Caco-2 (cell line): ENCODE results near the gene LECT2. TPM values are rescaled to one million over a fixed set of nuclear protein-coding genes. Genes with fewer than 3 reads are reported as not detected.

Experiments
- BruUV-seq: library from RNA; stranded (reverse); fragments of 400-500 nt; replicated peaks from 2 replicates; lab custom pipeline; 2021; lab: Mats Ljungman, UMichigan
- CTCF ChIA-PET: fragments of 300-600 bp; sonication (Branson Sonifier 250); formaldehyde crosslinking; loops from one replicate; lab custom pipeline; 2022; ENCODE audit warnings: antibody characterized with exemption; lab: Charles Lee
- POLR2A ChIA-PET: fragments of 300-600 bp; sonication (Branson Sonifier 250); formaldehyde crosslinking; loops from one replicate; lab custom pipeline; 2022; ENCODE audit warnings: antibody characterized with exemption; lab: Charles Lee
- DNase-seq, 2 experiments: peaks; one replicate each; pipeline versions ENCODE4 v3.0.0 to v3.0.0-alpha.2; 2020 to 2022
- H3K27me3 ChIP-seq: replicated peaks from 2 replicates; pipeline ENCODE4 v1.6.0; 2011; ENCODE audit warnings: low read length; ENCODE audit not compliant: control insufficient read depth, insufficient read depth
- H3K36me3 ChIP-seq: 2 replicates; pipeline ENCODE4 v1.5.1; 2011; ENCODE audit warnings: low read length; ENCODE audit not compliant: control insufficient read depth, insufficient read depth
- H3K4me1 ChIP-seq: fragments of 250-450 bp; sonication (Bioruptor Pico); 2 replicates; pipeline ENCODE4 v1.5.1; 2020; ENCODE audit warnings: mild to moderate bottlenecking
- H3K4me3 ChIP-seq: 2 replicates; pipeline ENCODE4 v1.5.1; 2011; ENCODE audit warnings: low read depth, mild to moderate bottlenecking, control low read depth, low read length
- H3K9me3 ChIP-seq: fragments of 250-450 bp; sonication (Bioruptor Pico); 2 replicates; pipeline ENCODE4 v1.5.1; 2020; ENCODE audit warnings: mild to moderate bottlenecking, moderate library complexity
- H3K27ac Mint-ChIP-seq: one replicate; pipeline ENCODE4 v1.8.0; 2022; ENCODE audit warnings: mixed read lengths; ENCODE audit not compliant: unreplicated experiment
- H3K27me3 Mint-ChIP-seq: one replicate; pipeline ENCODE4 v1.8.0; 2022; ENCODE audit warnings: mixed read lengths; ENCODE audit not compliant: insufficient read depth, unreplicated experiment
- H3K36me3 Mint-ChIP-seq: one replicate; pipeline ENCODE4 v1.8.0; 2022; ENCODE audit warnings: mild to moderate bottlenecking, mixed read lengths; ENCODE audit not compliant: insufficient read depth, unreplicated experiment
- H3K4me1 Mint-ChIP-seq: one replicate; pipeline ENCODE4 v1.8.0; 2022; ENCODE audit warnings: low read depth, mixed read lengths; ENCODE audit not compliant: unreplicated experiment
- H3K4me3 Mint-ChIP-seq: one replicate; pipeline ENCODE4 v1.8.0; 2022; ENCODE audit warnings: mild to moderate bottlenecking, moderate library complexity, mixed read lengths; ENCODE audit not compliant: unreplicated experiment
- H3K9me3 Mint-ChIP-seq: one replicate; pipeline ENCODE4 v1.8.0; 2022; ENCODE audit warnings: mixed read lengths; ENCODE audit not compliant: unreplicated experiment
- intact Hi-C: fragments of 100-400 bp; cut with micrococcal nuclease; formaldehyde crosslinking; loops from one replicate; pipeline ENCODE4 v1.10.0; 2022; ENCODE audit not compliant: unreplicated experiment
- total RNA-seq: library from RNA; stranded (reverse); gene quantifications from 2 replicates; pipeline ENCODE4 v1.2.3, GENCODE V29; 2022
- TF ChIP-seq, protein P1 (sequence below), 2 experiments: fragments of 200-600 bp in 1 of 2; IDR thresholded peaks; 1 replicate in 1 of 2; 2 replicates in 1 of 2; pipeline versions ENCODE4 v1.5.1 to v1.8.0; 2011 to 2022; ENCODE audit warnings: antibody characterized with exemption in 1 of 2, control low read depth in 1 of 2, inconsistent platforms in 1 of 2, low read depth in 1 of 2, low read length in 1 of 2, mild to moderate bottlenecking in 1 of 2, moderate library complexity in 1 of 2; ENCODE audit not compliant: insufficient read depth in 1 of 2, severe bottlenecking in 1 of 2, unreplicated experiment in 1 of 2

The LECT2 gene
- total RNA-seq, 1 experiment from 2014 or later, result 0.70 TPM

DNA sequence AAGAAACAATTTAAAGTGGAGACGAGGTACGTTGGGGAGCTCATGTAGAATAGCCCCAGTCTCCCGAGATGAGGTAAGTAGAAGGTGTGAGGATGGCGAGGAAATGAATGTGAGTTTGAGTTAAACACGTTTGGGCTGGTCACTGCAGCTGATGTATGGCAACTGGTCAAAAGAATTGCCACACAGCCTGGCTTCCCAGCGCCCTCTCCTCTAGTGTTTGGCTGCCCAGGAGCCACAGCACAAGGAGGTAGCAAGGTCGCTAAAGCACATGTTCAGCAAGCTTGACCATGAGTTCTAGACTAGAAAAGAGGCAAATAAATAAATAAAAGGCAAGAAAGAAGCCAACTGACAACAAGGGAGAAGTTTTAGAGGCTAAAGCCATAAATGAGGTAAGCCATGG is 21.4 kb upstream of the LECT2 start:
- BruUV-seq, result no TSS peak
- peaks cover 20% of the 10 kb centered on the region for H3K4me1 ChIP-seq
- no peaks in the 10 kb centered on the region for H3K27me3 Mint-ChIP-seq
- no peaks in the 10 kb centered on the region for H3K27me3 ChIP-seq
- CTCF ChIA-PET, result no interaction called here
- no peak for DNase-seq
- POLR2A ChIA-PET, result no interaction called here
- H3K36me3 Mint-ChIP-seq, result no peaks in the 10 kb centered on the region
- TF ChIP-seq, protein P1, sequence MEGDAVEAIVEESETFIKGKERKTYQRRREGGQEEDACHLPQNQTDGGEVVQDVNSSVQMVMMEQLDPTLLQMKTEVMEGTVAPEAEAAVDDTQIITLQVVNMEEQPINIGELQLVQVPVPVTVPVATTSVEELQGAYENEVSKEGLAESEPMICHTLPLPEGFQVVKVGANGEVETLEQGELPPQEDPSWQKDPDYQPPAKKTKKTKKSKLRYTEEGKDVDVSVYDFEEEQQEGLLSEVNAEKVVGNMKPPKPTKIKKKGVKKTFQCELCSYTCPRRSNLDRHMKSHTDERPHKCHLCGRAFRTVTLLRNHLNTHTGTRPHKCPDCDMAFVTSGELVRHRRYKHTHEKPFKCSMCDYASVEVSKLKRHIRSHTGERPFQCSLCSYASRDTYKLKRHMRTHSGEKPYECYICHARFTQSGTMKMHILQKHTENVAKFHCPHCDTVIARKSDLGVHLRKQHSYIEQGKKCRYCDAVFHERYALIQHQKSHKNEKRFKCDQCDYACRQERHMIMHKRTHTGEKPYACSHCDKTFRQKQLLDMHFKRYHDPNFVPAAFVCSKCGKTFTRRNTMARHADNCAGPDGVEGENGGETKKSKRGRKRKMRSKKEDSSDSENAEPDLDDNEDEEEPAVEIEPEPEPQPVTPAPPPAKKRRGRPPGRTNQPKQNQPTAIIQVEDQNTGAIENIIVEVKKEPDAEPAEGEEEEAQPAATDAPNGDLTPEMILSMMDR (IDR thresholded peaks at IDR 0.05; ENCODE audit: insufficient read depth in 1 of 2, low read depth in 1 of 2, low read length in 1 of 2, severe bottlenecking in 1 of 2, unreplicated experiment in 1 of 2), result no peak
- H3K4me3 Mint-ChIP-seq, result no peak overlapping the region
- H3K27ac Mint-ChIP-seq, result no peak overlapping the region
- H3K4me3 ChIP-seq, result no peak overlapping the region
- H3K9me3 Mint-ChIP-seq, result no peaks in the 10 kb centered on the region
- no peaks in the 10 kb centered on the region for H3K36me3 ChIP-seq
- no peaks in the 10 kb centered on the region for H3K9me3 ChIP-seq
- intact Hi-C loops, result no loop called here
- no peaks in the 10 kb centered on the region for H3K4me1 Mint-ChIP-seq

DNA sequence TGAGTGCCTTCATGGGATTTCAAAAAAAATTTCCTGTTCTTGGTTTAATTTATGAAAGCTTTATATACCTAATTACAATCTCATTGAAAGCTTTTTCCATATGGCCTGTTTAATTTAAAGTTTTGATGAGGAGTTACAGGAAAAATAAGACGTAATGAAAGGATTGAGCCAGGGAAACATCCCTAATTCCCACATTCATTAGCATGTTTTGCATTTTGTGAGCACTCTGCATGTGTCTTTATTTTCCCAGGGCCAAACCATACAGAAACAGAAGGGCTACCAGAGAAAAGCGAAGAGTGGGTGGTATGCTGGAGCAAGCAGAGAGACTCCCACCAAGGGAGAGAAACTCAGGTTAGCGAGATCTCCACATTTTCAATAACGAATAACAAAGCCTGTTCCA is 20.3 kb upstream of the LECT2 start:
- TF ChIP-seq, protein P1 (IDR thresholded peaks at IDR 0.05; ENCODE audit: insufficient read depth in 1 of 2, low read depth in 1 of 2, low read length in 1 of 2, severe bottlenecking in 1 of 2, unreplicated experiment in 1 of 2), result no peak
- Histone ChIP-seq H3K36me3 (no peaks in the 10 kb centered on the region), H3K4me1 (peaks cover 20% of the 10 kb centered on the region), H3K27me3 (no peaks in the 10 kb centered on the region), H3K9me3 (no peaks in the 10 kb centered on the region), H3K4me3 (no peak overlapping the region)
- peaks cover 10% of the 10 kb centered on the region for H3K9me3 Mint-ChIP-seq
- intact Hi-C loops, result no loop called here
- POLR2A ChIA-PET, result no interaction called here
- H3K4me3 Mint-ChIP-seq, result no peak overlapping the region
- H3K27me3 Mint-ChIP-seq, result no peaks in the 10 kb centered on the region
- no peaks in the 10 kb centered on the region for H3K4me1 Mint-ChIP-seq
- DNase-seq, result no peak
- no peaks in the 10 kb centered on the region for H3K36me3 Mint-ChIP-seq
- no TSS peak for BruUV-seq
- H3K27ac Mint-ChIP-seq, result no peak overlapping the region
- CTCF ChIA-PET, result no interaction called here

DNA sequence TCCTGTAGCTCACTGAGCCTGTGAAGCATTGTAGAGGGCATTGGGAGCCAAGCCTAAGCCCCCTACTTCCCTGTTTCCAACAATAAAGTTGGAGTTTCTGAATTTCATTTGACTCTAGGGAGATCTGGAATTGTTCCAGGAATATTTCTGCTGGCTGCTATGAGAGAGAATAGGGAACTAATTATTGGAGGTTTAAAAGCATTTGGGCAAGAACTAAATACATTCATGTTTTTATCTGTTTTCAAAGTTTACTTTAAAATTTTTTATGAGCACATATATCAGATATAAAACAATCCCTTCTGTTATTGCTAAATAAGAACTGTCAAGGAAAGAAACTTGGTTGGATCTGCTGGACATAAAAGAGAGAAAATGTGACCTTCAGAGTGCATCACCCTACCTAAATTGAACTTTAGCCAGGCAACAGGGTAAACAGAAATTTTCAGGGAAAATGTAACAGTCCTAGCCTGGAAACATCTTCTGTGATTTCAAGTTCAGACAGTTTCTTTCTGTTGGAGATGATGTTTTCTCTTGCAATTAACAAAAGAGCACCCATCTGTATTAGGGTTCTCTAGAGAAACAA is 19.3 kb upstream of the LECT2 start:
- H3K27me3 ChIP-seq, result no peaks in the 10 kb centered on the region
- ChIA-PET POLR2A (no interaction called here), CTCF (interaction anchor here (0.7 to 1.2 kb wide), 3 partner anchors 23 to 358 kb away, joined by 3 to 4 read pairs (median 4); no protein-coding TSS in a partner anchor)
- Mint-ChIP-seq H3K27me3 (no peaks in the 10 kb centered on the region), H3K4me1 (no peaks in the 10 kb centered on the region), H3K36me3 (no peaks in the 10 kb centered on the region), H3K9me3 (peaks cover 12% of the 10 kb centered on the region), H3K4me3 (no peak overlapping the region), H3K27ac (no peak overlapping the region)
- no peaks in the 10 kb centered on the region for H3K9me3 ChIP-seq
- H3K36me3 ChIP-seq, result no peaks in the 10 kb centered on the region
- H3K4me1 ChIP-seq, result peaks cover 20% of the 10 kb centered on the region
- BruUV-seq, result TSS peak; percentile 24
- no peak for DNase-seq
- intact Hi-C loops, result no loop called here
- no peak overlapping the region for H3K4me3 ChIP-seq
- TF ChIP-seq, protein P1 (IDR thresholded peaks at IDR 0.05; ENCODE audit: insufficient read depth in 1 of 2, low read depth in 1 of 2, low read length in 1 of 2, severe bottlenecking in 1 of 2, unreplicated experiment in 1 of 2), result no peak
